Endometrial microvascular endothelial cells (primary cell): Measurements from ENCODE around the gene MAP7D3. TPM values are rescaled to one million over a fixed set of nuclear protein-coding genes. Genes with fewer than 3 reads are reported as not detected.

Experiments used
- in situ Hi-C: cut with HindIII; loops from 2 replicates; pipeline ENCODE4 v1.10.0; 2017; ENCODE audit warnings: low sequenced_read_pairs, low pct_unique_long_range_greater_than_20kb; ENCODE audit errors: inconsistent ontology term
- total RNA-seq: library from RNA; depleted of rRNA; stranded (reverse); fragments of >200 nt; gene quantifications from one replicate; pipeline ENCODE4 v1.2.3, GENCODE V29; 2015; ENCODE audit errors: inconsistent ontology term

MAP7D3 gene
- total RNA-seq, 1 donor from 2014 or later, result 25.2 TPM

GRCh38 chrX:136163689-136164088, 87.5 kb downstream of the MAP7D3 start:
- in situ Hi-C loops, result loop anchor here (5.0 to 10.0 kb wide), 2 partner anchors 51 to 136 kb away; no protein-coding TSS in a partner anchor

Other genes with a start within 250 kb of the MAP7D3 start
- 66.1 TPM for gene FHL1, start 103.9 kb downstream of the MAP7D3 start, total RNA-seq
- gene ADGRG4, start 49.6 kb upstream of the MAP7D3 start, total RNA-seq, result 0.56 TPM
- gene BRS3, start 236.5 kb upstream of the MAP7D3 start, total RNA-seq, result not detected
- gene HTATSF1, start 246.2 kb upstream of the MAP7D3 start, total RNA-seq, result 39.7 TPM